22Rv1 (cell line): ENCODE measurements around the gene ANKRD9.
A peak's percentile ranks its signal among the peaks of the same experiment; 100 is the strongest.

ENCODE experiments used
- H3K27ac ChIP-seq: fragments of 450-650 bp; 2 replicates; pipeline ENCODE4 v1.5.1; 2017
- CTCF ChIP-seq: fragments of 450-650 bp; IDR thresholded peaks from 2 replicates; pipeline ENCODE4 v1.5.1; 2017; ENCODE audit warnings: mild to moderate bottlenecking
- ZFX ChIP-seq: fragments of 450-650 bp; IDR thresholded peaks from 2 replicates; pipeline ENCODE4 v1.6.1; 2017; ENCODE audit warnings: antibody characterized with exemption, borderline replicate concordance

ANKRD9 gene

GRCh38 chr14:102518063-102518648, 8.6 kb upstream of the ANKRD9 start:
- TF ChIP-seq CTCF (no peak), ZFX (no peak)

GRCh38 chr14:102517392-102518062, 8.0 kb upstream of the ANKRD9 start:
- H3K27ac ChIP-seq, result peak overlapping the region; percentile 47
- TF ChIP-seq ZFX, result no peak
- no peak for TF ChIP-seq CTCF

More at GRCh38 chr14:102518063-102518648, 8.6 kb upstream of the ANKRD9 start:
- H3K27ac ChIP-seq, result no peak overlapping the region

GRCh38 chr14:102516531-102517391, 7.2 kb upstream of the ANKRD9 start:
- TF ChIP-seq ZFX (no peak), CTCF (peak; percentile 98)
- peak overlapping the region; percentile 47 for H3K27ac ChIP-seq

- H3K27ac ChIP-seq, result no peak overlapping the region
- no peak for TF ChIP-seq CTCF
- no peak for TF ChIP-seq ZFX
These were observed 5.6 kb upstream of the ANKRD9 start for GRCh38 chr14:102514987-102515733.

GRCh38 chr14:102513899-102514772, 4.6 kb upstream of the ANKRD9 start:
- H3K27ac ChIP-seq, result no peak overlapping the region
- TF ChIP-seq ZFX (no peak), CTCF (no peak)

- no peak for TF ChIP-seq CTCF
- TF ChIP-seq ZFX, result no peak
- H3K27ac ChIP-seq, result no peak overlapping the region
These were observed 3.3 kb upstream of the ANKRD9 start for GRCh38 chr14:102512793-102513300.
